ENCODE measurements around the gene DENND2C.

DENND2C gene

GRCh38 chr1:114558544-114558943 lies 111.3 kb downstream of the DENND2C start:
- H3K4me3 ChIP-seq (ENCODE audit: control insufficient read depth, low read depth, low read length), result no peak overlapping the region
- DNase-seq (ENCODE audit: low read depth), result peak; percentile 12
- TF ChIP-seq CTCF (conservative IDR thresholded peaks at IDR 0.05; ENCODE audit: control insufficient read depth, insufficient read depth, low read depth, low read length), result peak; percentile 37

- no peak for DNase-seq (ENCODE audit: low read depth)
- no peak overlapping the region for H3K4me3 ChIP-seq (ENCODE audit: control insufficient read depth, low read depth, low read length)
- TF ChIP-seq CTCF (conservative IDR thresholded peaks at IDR 0.05; ENCODE audit: control insufficient read depth, insufficient read depth, low read depth, low read length), result no peak
Measured at GRCh38 chr1:114554577-114554976, 115.3 kb downstream of the DENND2C start.

GRCh38 chr1:114552106-114552639 lies 117.7 kb downstream of the DENND2C start:
- no peak for TF ChIP-seq CTCF (conservative IDR thresholded peaks at IDR 0.05; ENCODE audit: control insufficient read depth, insufficient read depth, low read depth, low read length)
- H3K4me3 ChIP-seq (ENCODE audit: control insufficient read depth, low read depth, low read length), result no peak overlapping the region
- DNase-seq (ENCODE audit: low read depth), result no peak

- H3K4me3 ChIP-seq (ENCODE audit: control insufficient read depth, low read depth, low read length), result no peak overlapping the region
- DNase-seq (ENCODE audit: low read depth), result no peak
- no peak for TF ChIP-seq CTCF (conservative IDR thresholded peaks at IDR 0.05; ENCODE audit: control insufficient read depth, insufficient read depth, low read depth, low read length)
Measured at GRCh38 chr1:114551400-114551799, 118.4 kb downstream of the DENND2C start.

GRCh38 chr1:114550336-114550735 lies 119.5 kb downstream of the DENND2C start:
- no peak for DNase-seq (ENCODE audit: low read depth)
- H3K4me3 ChIP-seq (ENCODE audit: control insufficient read depth, low read depth, low read length), result no peak overlapping the region
- TF ChIP-seq CTCF (conservative IDR thresholded peaks at IDR 0.05; ENCODE audit: control insufficient read depth, insufficient read depth, low read depth, low read length), result no peak

- no peak overlapping the region for H3K4me3 ChIP-seq (ENCODE audit: control insufficient read depth, low read depth, low read length)
- peak; percentile 40 for DNase-seq (ENCODE audit: low read depth)
- TF ChIP-seq CTCF (conservative IDR thresholded peaks at IDR 0.05; ENCODE audit: control insufficient read depth, insufficient read depth, low read depth, low read length), result no peak
Measured at GRCh38 chr1:114549137-114549536, 120.7 kb downstream of the DENND2C start.

- H3K4me3 ChIP-seq (ENCODE audit: control insufficient read depth, low read depth, low read length), result no peak overlapping the region
- DNase-seq (ENCODE audit: low read depth), result no peak
- no peak for TF ChIP-seq CTCF (conservative IDR thresholded peaks at IDR 0.05; ENCODE audit: control insufficient read depth, insufficient read depth, low read depth, low read length)
Measured at GRCh38 chr1:114547076-114547475, 122.8 kb downstream of the DENND2C start.
